Suppressor macrophage treated with lipopolysaccharide for 4 hours (primary cell): Measurements from ENCODE around the gene CRACR2B.

Source experiments
- DNase-seq: peaks from one replicate; pipeline ENCODE4 v3.0.0-alpha.2; 2020

The CRACR2B gene

GRCh38 chr11:839875-840617 lies 12.3 kb downstream of the CRACR2B start:
- no peak for DNase-seq

GRCh38 chr11:841981-842369 lies 14.3 kb downstream of the CRACR2B start:
- no peak for DNase-seq

- peak; percentile 93 for DNase-seq
These were observed 14.8 kb downstream of the CRACR2B start, which contains the start of the genes POLR2L and TSPAN4 for GRCh38 chr11:842370-843002. Gene POLR2L, minus strand, starts transcription at chr11:842529. Its CDS starts 21 bp downstream, at chr11:842508. Gene TSPAN4, plus strand, starts transcription at chr11:842852. Its CDS starts 7,453 bp downstream, at chr11:850305.

- no peak for DNase-seq
These were observed 15.5 kb downstream of the CRACR2B start for GRCh38 chr11:843086-843734.

GRCh38 chr11:843818-844692 lies 16.3 kb downstream of the CRACR2B start:
- DNase-seq, result peak; percentile 83

GRCh38 chr11:844693-845644 lies 17.2 kb downstream of the CRACR2B start:
- DNase-seq, result peak; percentile 74

GRCh38 chr11:845872-846495 lies 18.3 kb downstream of the CRACR2B start:
- DNase-seq, result no peak

- no peak for DNase-seq
These were observed 18.9 kb downstream of the CRACR2B start for GRCh38 chr11:846496-847098.

GRCh38 chr11:847876-848275 lies 20.2 kb downstream of the CRACR2B start:
- no peak for DNase-seq

- DNase-seq, result peak; percentile 70
These were observed 20.7 kb downstream of the CRACR2B start for GRCh38 chr11:848380-848931.

GRCh38 chr11:849104-849824 lies 21.5 kb downstream of the CRACR2B start:
- no peak for DNase-seq

GRCh38 chr11:849951-850774 lies 22.4 kb downstream of the CRACR2B start:
- DNase-seq, result no peak

- DNase-seq, result no peak
These were observed 23.4 kb downstream of the CRACR2B start for GRCh38 chr11:850775-851763.

- DNase-seq, result no peak
These were observed 25.0 kb downstream of the CRACR2B start for GRCh38 chr11:852762-853161.

GRCh38 chr11:853682-854448 lies 26.1 kb downstream of the CRACR2B start:
- no peak for DNase-seq

GRCh38 chr11:854601-855329 lies 27.0 kb downstream of the CRACR2B start:
- no peak for DNase-seq
